ENCODE results near the gene ASB4. TPM values are rescaled to one million over a fixed set of nuclear protein-coding genes. Genes with fewer than 3 reads are reported as not detected.
A peak's percentile ranks its signal among the peaks of the same experiment; 100 is the strongest.

Gene ASB4
- total RNA-seq, 6 experiments from 2014 or later, result not detected

- H3K4me3 Mint-ChIP-seq, result peak overlapping the region; percentile 62
Measured at GRCh38 chr7:95545007-95545615, 59.4 kb downstream of the ASB4 start.

GRCh38 chr7:95545673-95546072 is 59.9 kb downstream of the ASB4 start:
- Mint-ChIP-seq H3K9me3 (no peaks in the 10 kb centered on the region), H3K4me3 (peak overlapping the region; percentile 62), H3K27ac (no peak overlapping the region), H3K27me3 (ENCODE audit: insufficient read depth) (no peaks in the 10 kb centered on the region; the same call in 1 of the 2 replicates), H3K36me3 (ENCODE audit: low read depth) (no peaks in the 10 kb centered on the region), H3K4me1 (ENCODE audit: low read depth) (peaks cover 19% of the 10 kb centered on the region)
- DNase-seq, result no peak
- TF ChIP-seq, protein P1, sequence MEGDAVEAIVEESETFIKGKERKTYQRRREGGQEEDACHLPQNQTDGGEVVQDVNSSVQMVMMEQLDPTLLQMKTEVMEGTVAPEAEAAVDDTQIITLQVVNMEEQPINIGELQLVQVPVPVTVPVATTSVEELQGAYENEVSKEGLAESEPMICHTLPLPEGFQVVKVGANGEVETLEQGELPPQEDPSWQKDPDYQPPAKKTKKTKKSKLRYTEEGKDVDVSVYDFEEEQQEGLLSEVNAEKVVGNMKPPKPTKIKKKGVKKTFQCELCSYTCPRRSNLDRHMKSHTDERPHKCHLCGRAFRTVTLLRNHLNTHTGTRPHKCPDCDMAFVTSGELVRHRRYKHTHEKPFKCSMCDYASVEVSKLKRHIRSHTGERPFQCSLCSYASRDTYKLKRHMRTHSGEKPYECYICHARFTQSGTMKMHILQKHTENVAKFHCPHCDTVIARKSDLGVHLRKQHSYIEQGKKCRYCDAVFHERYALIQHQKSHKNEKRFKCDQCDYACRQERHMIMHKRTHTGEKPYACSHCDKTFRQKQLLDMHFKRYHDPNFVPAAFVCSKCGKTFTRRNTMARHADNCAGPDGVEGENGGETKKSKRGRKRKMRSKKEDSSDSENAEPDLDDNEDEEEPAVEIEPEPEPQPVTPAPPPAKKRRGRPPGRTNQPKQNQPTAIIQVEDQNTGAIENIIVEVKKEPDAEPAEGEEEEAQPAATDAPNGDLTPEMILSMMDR (IDR thresholded peaks at IDR 0.05), result no peak

More at GRCh38 chr7:95545007-95545615, 59.4 kb downstream of the ASB4 start:
- H3K27ac Mint-ChIP-seq, result no peak overlapping the region
- H3K9me3 Mint-ChIP-seq, result no peaks in the 10 kb centered on the region
- H3K27me3 Mint-ChIP-seq (ENCODE audit: insufficient read depth), result peaks cover 1% of the 10 kb centered on the region; the same call in 1 of the 2 replicates
- TF ChIP-seq, protein P1 (IDR thresholded peaks at IDR 0.05), result peak; percentile 76; the same call in 1 of the 2 replicates
- DNase-seq, result peak; percentile 72
- peaks cover 15% of the 10 kb centered on the region for H3K4me1 Mint-ChIP-seq (ENCODE audit: low read depth)
- no peaks in the 10 kb centered on the region for H3K36me3 Mint-ChIP-seq (ENCODE audit: low read depth)

- Mint-ChIP-seq H3K9me3 (no peaks in the 10 kb centered on the region), H3K4me1 (ENCODE audit: low read depth) (peaks cover 19% of the 10 kb centered on the region), H3K27me3 (ENCODE audit: insufficient read depth) (no peaks in the 10 kb centered on the region), H3K4me3 (no peak overlapping the region), H3K27ac (no peak overlapping the region), H3K36me3 (ENCODE audit: low read depth) (no peaks in the 10 kb centered on the region)
- TF ChIP-seq, protein P1 (IDR thresholded peaks at IDR 0.05), result no peak
- no peak for DNase-seq
Measured at GRCh38 chr7:95546647-95547046, 60.9 kb downstream of the ASB4 start.

GRCh38 chr7:95547361-95548348 is 61.9 kb downstream of the ASB4 start:
- Mint-ChIP-seq H3K9me3 (no peaks in the 10 kb centered on the region), H3K4me3 (no peak overlapping the region), H3K27me3 (ENCODE audit: insufficient read depth) (no peaks in the 10 kb centered on the region), H3K4me1 (ENCODE audit: low read depth) (peaks cover 19% of the 10 kb centered on the region), H3K27ac (no peak overlapping the region), H3K36me3 (ENCODE audit: low read depth) (no peaks in the 10 kb centered on the region)
- TF ChIP-seq, protein P1 (IDR thresholded peaks at IDR 0.05), result no peak
- DNase-seq, result no peak

DNA sequence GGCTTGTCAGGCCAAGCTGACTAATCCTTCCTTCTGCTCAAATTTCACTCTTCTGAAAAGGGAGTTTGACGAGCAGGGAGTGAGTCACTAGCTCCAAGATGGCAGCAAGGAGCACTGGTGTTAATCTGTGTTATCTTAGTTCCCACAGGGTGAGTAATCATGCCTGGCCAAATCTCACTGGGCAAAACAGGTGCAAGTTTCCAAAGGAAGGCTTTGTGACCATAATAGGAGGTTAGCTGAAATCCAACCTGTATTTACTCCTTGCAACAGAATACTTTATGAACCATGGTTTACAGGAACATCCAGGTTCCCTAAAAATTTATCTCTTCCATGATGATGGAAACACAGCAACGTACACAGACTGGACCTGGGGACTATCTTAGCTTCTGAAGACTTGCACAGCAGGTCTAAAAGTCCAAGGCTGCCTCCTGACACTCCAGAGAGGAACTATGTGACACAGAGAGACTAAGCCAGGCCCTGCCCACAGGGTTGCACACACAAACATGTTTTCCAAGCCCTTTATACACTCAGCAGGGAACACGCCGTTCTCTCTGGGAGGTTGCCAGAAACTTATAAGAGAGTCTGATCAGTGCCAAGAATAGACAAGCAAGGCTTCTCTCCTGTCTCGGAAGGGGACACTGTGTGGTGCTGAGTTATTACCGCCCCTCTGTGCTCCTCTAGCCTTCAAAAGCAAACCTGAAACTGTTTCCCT is 64.2 kb downstream of the ASB4 start:
- H3K36me3 Mint-ChIP-seq (ENCODE audit: low read depth), result no peaks in the 10 kb centered on the region
- peaks cover 2% of the 10 kb centered on the region; the same call in 1 of the 2 replicates for H3K27me3 Mint-ChIP-seq (ENCODE audit: insufficient read depth)
- H3K9me3 Mint-ChIP-seq, result no peaks in the 10 kb centered on the region
- no peak overlapping the region for H3K4me3 Mint-ChIP-seq
- TF ChIP-seq, protein P1 (IDR thresholded peaks at IDR 0.05), result no peak
- peaks cover 19% of the 10 kb centered on the region for H3K4me1 Mint-ChIP-seq (ENCODE audit: low read depth)
- DNase-seq, result peak; percentile 72
- no peak overlapping the region for H3K27ac Mint-ChIP-seq

Measured in HFFc6 (cell line).